ENCODE measurements around the gene OGA.

Gene OGA

DNA sequence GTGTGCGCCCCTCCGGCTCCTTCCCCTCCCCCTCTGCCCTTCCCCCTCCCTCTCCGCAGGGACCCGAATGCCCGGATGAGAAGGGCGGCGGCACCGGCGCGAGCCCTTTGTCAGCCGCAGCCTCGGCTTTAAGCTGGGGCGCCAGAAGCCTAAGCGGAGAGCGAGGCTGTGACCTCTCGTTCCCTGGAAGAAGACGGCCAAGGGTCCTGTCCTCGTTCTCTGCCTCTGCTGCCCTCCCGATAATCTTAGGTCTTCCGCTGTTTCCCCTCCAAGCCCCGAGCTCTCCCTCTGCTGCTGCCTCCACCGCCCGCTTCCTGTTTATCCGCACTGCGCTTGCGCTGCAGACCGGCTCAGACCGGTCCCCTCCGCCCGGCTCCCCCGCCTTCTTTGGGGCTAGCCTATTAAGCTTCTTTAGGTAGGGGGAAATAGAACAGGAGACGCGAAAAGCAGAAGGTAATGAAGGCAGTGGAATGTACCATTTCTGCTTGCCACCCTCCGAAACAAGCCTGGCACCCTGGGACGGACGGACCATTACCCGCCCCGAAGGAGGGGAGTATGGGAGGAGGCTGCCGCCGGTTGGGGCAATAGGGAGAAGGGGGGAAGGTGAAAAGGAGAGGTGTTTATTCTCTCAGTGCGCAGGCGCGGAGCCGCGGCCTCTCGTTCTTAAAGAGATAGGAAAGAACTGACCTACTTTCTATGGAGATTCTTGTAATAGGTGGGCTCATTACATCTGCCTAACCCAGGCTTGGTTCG lies at the start of gene OGA:
OGA (minus strand) TSS at position 326 of the 753 bp plus-strand sequence. CDS start 422 bp downstream, outside the sequence.
- in situ Hi-C loops (cut with MboI; ENCODE audit: low sequenced_read_pairs), result no loop called here

DNA sequence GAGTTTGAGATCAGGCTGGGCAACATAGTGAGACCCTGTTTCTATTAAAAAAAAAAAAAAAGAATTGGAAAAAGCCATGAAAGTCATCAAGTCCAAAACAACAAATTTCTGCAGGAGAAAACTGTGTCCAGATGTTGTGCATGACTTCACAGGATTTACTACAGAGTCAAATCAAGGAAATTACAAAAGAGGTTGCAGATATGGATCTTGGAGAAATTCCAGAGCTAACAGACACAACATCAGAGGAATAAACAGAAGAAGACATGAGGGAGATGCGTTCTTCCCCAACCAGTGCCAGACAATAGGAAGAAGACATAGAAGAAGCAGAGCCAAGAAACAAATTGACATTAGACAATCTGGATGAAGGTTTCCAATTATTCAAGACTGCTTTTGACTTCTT lies 49.7 kb upstream of the OGA start:
- in situ Hi-C loops (cut with MboI; ENCODE audit: low sequenced_read_pairs), result no loop called here

- in situ Hi-C loops (cut with MboI; ENCODE audit: low sequenced_read_pairs), result no loop called here
Measured at GRCh38 chr10:101859530-101859929, 41.3 kb upstream of the OGA start.

DNA sequence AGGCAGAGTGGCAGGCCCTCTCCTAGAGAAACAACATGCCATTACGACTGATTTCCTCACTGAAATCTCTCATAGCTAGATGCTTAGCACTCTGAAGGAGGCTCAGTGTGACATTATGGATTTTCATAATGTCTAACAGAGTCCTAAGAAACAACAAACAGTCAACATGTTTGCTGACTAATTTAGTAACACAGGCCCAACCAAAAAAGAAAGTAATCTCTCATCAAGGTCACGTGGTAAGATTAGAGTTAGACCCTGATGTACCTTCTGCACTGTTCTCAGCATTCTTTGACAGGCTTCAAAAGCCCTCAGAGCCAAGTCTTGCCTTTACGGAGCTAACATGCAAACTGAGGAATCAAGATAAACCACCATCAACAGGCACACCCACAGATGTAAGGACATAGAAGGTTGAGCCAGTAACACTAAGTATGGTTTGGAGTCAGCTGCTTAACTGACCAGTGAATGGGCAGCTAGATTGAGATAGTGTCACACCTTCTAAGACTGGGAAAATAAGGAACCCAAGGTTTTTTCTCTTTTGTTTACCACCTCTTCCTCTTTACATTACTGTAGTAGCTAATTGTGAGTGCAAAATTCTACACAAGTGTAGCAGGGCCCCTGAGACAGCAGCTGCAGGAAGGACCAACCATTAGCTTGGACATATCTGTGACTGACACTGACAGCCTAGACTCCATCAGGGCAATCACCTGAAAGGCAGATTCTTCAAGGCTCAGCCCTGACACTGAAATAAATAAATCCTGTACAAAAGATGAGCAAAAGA lies 40.7 kb upstream of the OGA start:
- in situ Hi-C loops (cut with MboI; ENCODE audit: low sequenced_read_pairs), result no loop called here

DNA sequence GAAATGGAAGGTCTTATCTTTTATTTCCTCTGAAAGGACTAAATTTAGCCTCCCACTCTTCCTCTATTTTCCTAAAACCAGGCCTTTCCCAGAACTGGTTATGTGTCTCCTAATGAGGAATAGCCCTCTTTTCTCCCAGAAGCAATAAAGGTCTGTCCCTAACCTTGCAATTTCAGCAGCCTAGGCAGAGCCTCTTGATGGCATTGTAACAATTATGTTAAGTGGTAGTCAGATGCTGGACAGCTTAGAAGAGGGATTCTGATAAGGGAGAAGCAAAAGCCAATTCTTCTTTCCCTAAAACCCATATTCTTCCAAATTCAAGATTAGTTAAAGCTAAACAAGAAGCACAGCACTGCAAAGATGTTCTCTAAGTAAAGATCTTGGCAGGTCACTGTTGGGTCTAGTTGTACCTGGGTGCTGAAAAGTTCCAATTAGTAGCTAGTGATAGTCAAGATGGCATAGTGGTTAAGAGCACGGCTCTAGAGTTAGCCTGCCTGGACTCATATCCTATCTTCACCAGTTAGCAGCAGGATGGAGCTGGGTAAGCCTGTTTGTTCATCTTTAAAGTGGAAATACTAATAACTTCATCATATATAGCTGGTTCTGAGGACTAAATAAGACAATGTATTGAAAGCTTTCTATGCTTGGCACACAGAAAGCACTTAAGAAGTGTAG lies 39.7 kb upstream of the OGA start:
- in situ Hi-C loops (cut with MboI; ENCODE audit: low sequenced_read_pairs), result no loop called here

- in situ Hi-C loops (cut with MboI; ENCODE audit: low sequenced_read_pairs), result no loop called here
Measured at GRCh38 chr10:101856626-101857025, 38.4 kb upstream of the OGA start.

GRCh38 chr10:101851411-101852116 lies 33.3 kb upstream of the OGA start:
- in situ Hi-C loops (cut with MboI; ENCODE audit: low sequenced_read_pairs), result no loop called here

DNA sequence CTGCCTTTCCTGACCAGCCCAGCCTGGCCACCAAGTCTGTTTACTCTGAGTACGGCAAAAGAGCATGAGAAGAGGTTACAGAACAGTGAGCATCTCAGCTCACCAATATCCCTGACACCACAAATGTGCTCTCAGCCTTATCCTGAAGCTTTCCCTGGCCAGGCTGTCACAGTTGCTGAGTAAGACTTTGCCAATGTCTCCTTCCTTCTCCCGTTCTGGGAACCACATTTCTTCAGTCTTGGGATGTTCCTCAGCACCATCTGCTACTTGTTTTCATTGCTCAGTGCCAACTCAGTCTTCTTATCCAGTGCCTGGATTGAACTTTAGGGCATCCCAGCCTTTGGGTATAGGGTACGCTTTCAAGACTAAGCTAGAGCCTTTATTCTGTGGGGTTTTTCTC lies 32.5 kb upstream of the OGA start:
- in situ Hi-C loops (cut with MboI; ENCODE audit: low sequenced_read_pairs), result no loop called here

- in situ Hi-C loops (cut with MboI; ENCODE audit: low sequenced_read_pairs), result loop anchor here (10.0 kb wide), 2 partner anchors 166 to 226 kb away; no protein-coding TSS in a partner anchor
Measured at GRCh38 chr10:101848894-101849351, 30.7 kb upstream of the OGA start.

DNA sequence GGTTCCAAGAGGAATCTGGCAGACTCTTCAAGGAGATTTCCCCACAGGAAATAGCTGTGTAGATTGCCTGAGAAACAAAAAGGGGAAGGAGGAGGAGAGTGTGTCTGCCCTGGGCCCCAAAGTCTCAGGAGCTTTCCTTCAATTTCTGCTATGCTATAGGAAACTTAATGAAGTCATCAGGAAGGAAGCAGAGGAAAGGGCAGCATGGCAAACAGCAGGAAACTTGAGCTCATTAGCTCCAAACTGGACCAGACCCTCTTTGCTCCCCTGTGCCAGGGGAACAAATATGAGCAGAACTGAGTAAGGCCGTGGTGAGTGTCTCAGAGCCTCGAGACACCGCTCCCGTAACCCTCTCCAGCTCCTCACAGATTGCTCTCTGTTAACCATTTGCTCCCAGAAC lies 30.2 kb upstream of the OGA start:
- in situ Hi-C loops (cut with MboI; ENCODE audit: low sequenced_read_pairs), result loop anchor here (10.0 kb wide), 2 partner anchors 166 to 226 kb away; no protein-coding TSS in a partner anchor

- in situ Hi-C loops (cut with MboI; ENCODE audit: low sequenced_read_pairs), result loop anchor here (10.0 kb wide), 2 partner anchors 169 to 229 kb away; no protein-coding TSS in a partner anchor
Measured at GRCh38 chr10:101845893-101846292, 27.6 kb upstream of the OGA start.

DNA sequence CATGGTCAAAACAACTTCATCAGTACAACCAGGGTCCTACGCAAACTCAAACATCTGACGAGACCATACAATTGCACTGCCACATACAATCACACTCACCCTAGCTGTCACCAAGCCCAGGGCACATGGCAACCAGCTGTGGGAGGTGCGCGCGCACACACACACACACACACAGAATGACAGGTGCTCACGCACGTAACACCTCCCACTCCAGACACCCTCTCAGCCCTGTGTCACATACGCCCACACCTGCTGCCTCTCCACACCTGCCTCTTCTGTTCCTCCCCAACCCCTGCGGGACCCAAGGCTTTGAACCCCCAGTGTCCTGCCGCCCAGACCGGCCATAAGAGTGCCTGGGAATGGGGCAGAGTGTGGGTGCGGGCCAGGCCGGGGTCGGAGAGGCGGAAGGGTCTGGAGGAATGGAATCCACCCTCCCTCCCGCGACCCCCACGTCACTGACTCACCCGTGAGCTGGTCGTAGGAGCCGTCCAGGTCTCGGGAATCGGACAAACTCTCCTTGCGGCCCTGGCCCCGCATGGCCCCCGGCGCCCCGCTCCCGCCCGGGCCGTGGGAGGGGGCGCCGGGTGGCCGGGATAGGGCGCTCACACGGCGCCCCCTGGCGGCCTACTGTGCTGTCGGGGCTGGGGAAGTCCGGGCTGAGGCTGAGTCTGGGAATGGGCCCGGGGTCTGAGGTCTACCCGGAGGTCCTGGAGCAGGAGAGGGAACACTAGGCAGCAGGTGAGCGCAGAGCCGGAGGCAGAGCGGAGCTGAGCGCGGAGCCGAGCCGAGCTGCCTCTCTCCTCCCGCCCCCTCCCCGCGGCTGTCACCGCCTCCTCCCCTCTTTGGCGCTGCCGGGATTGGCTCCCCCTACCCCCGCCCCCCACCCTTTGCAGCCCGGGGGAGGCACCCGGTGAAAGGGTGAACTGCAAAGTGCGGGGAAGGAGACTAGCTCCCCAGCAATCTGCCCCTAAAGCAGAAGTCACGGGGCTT lies 25.1 kb upstream of the OGA start, which contains the start of gene KCNIP2:
KCNIP2 (minus strand) TSS at position 769 of the 990 bp plus-strand sequence; CDS start at position 537, 232 bp downstream.
- in situ Hi-C loops (cut with MboI; ENCODE audit: low sequenced_read_pairs), result loop anchor here (10.0 kb wide), 2 partner anchors 171 to 231 kb away; no protein-coding TSS in a partner anchor

DNA sequence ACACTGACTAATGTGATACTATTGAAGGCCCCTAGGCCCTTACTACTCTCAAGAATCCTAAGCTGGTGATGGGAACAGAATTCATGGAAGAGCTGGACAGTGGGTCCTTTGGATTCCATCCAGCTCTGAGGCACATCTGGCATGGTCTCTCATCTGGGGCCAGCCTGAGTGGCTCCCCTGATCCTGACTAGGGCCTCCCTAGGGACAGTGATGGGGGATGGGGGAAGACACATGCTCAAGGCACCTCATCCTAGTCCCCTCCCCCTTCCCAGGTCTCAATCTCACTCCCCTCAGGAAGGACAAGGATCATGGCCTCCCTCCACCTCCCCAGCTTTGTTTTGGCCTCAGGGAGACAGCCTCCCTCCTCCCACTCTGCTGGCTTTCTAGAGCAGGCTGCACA lies 23.6 kb upstream of the OGA start:
- in situ Hi-C loops (cut with MboI; ENCODE audit: low sequenced_read_pairs), result loop anchor here (10.0 kb wide), 2 partner anchors 173 to 233 kb away; no protein-coding TSS in a partner anchor

DNA sequence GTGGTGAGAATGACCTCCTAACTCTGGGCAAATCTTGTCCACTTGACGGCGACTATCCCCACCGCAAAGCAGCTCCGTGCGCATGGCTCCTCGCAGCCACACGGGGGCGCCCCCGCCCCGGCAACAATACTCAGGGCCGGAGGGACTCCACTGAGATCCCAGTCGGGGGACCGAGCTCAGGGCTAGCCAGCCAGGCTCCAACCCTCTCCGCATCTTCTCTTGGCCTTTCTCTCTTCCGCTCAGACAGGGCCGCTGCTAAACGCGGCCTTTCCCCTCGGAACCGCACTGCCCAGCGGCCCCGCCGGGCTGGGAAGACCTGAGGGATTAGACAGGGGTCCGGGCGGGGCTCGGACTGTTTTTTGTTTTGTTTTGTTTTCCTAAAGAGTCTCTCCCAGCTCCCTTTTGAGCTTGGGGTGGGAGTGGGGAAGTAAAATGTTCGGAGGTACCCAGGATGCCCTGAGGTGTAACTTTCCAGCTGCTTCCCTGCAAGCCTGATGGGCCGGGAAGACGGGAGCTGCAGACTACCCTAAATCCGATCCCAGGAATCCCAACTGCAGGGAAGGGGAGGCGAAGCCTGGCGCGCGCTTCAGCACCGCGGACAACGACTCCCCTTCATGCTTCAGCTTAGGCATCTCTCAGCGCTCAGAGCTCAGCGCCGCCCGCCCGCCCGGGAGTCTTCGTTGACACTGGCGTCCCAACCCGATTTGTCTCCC lies 22.7 kb upstream of the OGA start:
- in situ Hi-C loops (cut with MboI; ENCODE audit: low sequenced_read_pairs), result loop anchor here (10.0 kb wide), 2 partner anchors 174 to 234 kb away; no protein-coding TSS in a partner anchor

DNA sequence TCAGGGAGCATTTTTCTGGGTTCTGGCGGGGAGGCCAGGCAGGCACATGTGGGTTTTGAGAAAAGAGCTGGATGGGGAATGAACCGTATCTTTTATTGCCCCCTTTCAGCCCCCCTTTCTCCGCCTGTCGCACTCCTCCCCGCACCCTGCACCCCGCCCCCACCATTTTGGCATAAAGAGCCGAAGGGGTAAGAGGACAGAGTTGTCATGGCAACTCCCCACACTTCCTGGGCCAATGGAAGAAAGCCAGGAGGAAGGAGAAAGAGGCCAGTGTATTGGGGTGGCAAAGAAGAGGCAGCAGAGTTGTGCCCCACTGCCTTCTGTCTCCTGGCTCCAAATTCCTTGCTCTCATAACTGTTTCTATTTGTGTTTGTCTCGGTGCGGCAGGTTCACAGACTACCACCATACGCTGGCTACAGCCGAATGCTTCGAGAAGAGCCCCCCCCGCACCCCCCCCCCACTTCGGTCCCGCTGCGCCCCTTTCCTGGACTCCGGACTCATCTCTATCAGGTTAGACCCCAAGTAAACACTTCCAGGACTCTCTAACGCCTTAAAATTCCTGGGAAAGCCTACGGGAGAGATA lies 21.9 kb upstream of the OGA start:
- in situ Hi-C loops (cut with MboI; ENCODE audit: low sequenced_read_pairs), result loop anchor here (10.0 kb wide), 2 partner anchors 175 to 235 kb away; no protein-coding TSS in a partner anchor

DNA sequence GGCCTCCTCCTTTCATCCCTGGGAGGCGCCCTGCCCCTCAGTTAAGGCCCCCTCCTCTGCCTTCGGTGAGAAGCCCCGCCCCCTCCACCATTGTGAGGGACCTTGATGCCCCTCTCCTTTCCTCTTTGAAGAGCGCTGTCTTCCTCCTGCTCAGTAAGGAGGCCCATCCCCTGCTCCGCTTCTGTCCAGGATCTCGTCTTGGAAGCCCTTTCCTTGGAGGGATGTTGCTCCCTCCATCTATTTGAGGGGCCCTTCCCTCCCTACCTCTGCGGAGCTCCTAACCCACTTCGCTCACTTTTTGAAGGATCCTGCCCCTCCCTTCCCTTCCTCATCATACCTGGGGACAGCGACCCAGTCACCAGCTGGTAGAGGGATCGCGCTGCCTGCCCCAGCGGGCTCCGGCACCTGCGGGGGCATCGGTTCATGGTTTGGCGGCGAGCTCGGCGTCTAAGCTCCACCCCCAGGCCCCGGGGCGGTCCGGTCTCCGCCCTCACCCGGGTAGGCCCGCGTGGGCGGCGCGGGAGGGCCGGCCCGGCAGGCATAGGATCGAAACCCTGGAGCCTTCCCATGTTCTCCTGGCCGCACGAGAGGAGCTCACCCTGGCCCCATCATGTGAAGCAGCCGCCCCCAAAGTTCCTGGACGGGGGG lies 21.3 kb upstream of the OGA start:
- in situ Hi-C loops (cut with MboI; ENCODE audit: low sequenced_read_pairs), result loop anchor here (10.0 kb wide), 2 partner anchors 175 to 235 kb away; no protein-coding TSS in a partner anchor

DNA sequence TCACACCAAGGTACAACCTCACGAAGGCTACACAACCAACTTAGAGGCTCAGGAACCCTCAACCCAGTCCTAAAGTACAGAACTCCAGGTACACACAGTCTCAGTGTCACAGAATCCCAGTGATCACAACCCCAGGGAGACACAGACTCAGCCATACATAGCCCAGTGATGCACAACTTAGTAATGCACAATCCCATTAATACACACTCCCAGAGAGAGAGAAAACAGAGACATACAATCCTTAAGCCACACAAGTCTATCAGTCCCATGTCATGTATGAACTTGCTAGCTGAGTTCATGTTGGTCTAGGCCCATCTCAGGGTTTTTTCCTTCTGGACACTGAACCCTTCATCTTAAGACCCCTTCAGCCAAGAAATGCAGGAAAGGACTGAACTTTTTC lies 20.8 kb upstream of the OGA start:
- in situ Hi-C loops (cut with MboI; ENCODE audit: low sequenced_read_pairs), result no loop called here
